ENCODE results near the gene POLR3GL.

The POLR3GL gene

DNA sequence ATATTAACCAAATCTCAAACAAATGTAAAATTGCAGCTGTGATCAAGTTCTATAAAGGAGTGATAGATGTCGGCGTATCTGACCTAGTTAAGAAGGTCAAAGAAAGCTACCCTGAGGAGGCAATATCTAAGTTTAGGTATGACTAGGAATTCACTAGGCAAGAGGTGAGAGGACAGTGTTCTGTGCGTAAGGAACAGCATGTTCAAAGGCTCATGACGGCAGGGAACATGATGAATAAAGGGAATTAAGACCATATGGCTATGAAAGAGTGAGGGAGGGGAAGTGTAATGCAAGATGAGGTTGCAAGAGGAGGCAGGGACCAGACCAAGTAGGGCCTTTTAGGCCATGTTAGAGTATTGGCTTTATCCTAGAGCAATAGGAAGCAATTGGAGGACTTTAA is 15.3 kb upstream of the POLR3GL start:
- DNase-seq (ENCODE audit: low read depth in 2 of 3, low spot score in 1 of 3), result no peak

GRCh38 chr1:145951526-145951925 is 13.0 kb upstream of the POLR3GL start:
- no peak for DNase-seq (ENCODE audit: low read depth in 2 of 3, low spot score in 1 of 3)

DNA sequence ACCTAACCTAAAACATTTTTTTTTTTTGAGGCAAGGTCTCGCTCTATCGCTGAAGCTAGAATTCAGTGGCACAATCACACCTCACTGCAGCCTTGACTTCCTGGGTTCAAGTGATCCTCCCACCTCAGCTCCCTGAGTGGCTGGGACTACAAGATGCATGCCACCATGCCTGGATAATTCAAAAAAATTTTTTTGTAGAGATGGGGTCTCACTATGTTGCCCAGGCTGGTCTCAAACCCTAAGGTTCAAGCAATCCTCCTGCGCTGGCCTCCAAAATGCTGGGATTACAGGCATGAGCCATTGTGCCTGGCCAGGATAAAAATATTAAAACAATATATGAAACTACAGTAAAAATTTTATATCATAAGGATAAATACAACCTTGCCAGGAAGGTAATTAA is 11.6 kb upstream of the POLR3GL start:
- DNase-seq (ENCODE audit: low read depth in 2 of 3, low spot score in 1 of 3), result no peak

- DNase-seq (ENCODE audit: low read depth in 2 of 3, low spot score in 1 of 3), result no peak
Observed at GRCh38 chr1:145953861-145954260, 10.6 kb upstream of the POLR3GL start.

GRCh38 chr1:145955436-145955835 is 9.1 kb upstream of the POLR3GL start:
- DNase-seq (ENCODE audit: low read depth in 2 of 3, low spot score in 1 of 3), result no peak

GRCh38 chr1:145956361-145956760 is 8.1 kb upstream of the POLR3GL start:
- no peak for DNase-seq (ENCODE audit: low read depth in 2 of 3, low spot score in 1 of 3)

- DNase-seq (ENCODE audit: low read depth in 2 of 3, low spot score in 1 of 3), result no peak
Observed at GRCh38 chr1:145956781-145957442, 7.6 kb upstream of the POLR3GL start.

GRCh38 chr1:145957443-145958319 is 6.8 kb upstream of the POLR3GL start, which contains the start of gene LIX1L:
Gene LIX1L, minus strand, starts transcription at chr1:145958017. Its CDS starts 90 bp downstream, at chr1:145957927.
- DNase-seq (ENCODE audit: low read depth in 2 of 3, low spot score in 1 of 3), result peak; percentile 90 to 94 (median 93)

GRCh38 chr1:145958734-145959133 is 5.8 kb upstream of the POLR3GL start:
- DNase-seq (ENCODE audit: low read depth in 2 of 3, low spot score in 1 of 3), result no peak

DNA sequence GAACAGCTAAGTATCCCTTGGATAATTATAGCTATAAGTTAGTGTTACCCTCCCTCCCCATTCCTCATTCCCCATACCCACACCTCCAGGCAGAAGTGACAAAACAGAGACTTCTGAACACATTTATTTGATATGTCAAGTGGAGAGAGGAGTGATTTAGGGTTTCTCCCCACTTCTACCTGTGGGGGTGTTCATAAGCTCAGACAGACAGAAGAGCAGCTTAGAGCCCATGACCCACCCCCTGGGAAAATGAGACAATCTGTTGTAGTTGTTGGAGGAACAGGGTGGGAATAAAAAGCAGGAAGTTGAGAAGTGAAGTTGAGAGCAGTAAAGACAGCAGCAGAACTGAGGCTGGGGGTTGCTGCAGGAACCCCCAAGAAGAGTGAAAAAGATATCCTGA is 5.2 kb upstream of the POLR3GL start:
- no peak for DNase-seq (ENCODE audit: low read depth in 2 of 3, low spot score in 1 of 3)

DNA sequence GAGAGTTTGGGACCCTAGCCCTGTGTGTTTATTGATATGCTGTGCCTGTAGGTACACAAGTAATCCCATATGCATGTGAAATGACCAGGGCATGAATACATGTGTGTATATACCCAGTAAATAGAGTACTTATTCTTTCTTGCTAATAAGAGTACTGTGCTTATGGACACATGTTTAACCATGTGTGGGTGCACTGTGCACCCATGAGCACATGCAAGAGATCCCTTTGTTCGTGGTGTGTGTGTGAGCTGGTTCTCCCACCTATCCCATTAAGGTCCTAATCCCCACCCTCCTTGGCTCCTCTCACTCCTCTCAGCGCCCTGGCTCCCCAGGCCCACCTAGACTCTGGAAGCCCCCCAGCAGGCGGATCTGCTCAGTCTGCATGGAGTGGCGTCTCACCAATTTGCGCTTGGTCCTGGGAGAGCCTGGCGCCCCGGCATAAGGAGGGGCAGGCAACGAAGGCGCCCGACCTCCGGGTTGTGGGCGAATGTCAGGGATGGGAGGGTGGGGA is 4.5 kb upstream of the POLR3GL start:
- DNase-seq (ENCODE audit: low read depth in 2 of 3, low spot score in 1 of 3), result no peak

DNA sequence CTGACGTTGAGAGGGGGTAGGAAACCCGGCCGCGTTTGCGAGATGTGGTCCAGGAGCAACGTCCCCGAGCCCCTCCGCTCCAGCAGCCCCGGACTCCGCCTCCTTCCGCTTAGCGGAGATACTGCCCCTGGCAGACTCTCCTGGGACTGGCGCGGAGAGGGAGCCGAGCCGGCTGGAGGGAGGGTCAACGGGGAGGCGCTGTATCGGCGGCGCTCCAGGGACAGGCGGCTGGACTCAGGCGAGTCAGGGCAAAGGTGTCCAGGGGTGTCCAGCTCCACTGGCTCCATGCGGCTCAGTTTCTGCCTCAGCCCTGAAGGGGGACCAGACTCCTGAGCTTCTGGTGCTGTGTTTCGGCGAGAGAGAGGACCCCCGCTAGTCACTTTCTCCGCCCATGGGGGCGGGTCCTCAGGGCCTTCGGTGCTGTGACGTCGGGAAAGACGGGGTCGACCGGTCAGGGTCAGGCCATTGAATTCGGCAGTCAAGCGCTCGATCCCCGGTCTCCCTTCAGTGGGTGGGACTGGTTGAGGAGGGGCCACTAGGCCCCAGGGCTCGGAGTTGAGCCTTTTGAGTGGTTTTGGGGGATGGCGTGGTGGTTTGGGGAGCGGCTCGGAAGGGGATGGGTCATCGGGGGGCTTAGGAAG is 3.9 kb upstream of the POLR3GL start:
- DNase-seq (ENCODE audit: low read depth in 2 of 3, low spot score in 1 of 3), result no peak

GRCh38 chr1:145961109-145961424 is 3.4 kb upstream of the POLR3GL start:
- DNase-seq (ENCODE audit: low read depth in 2 of 3, low spot score in 1 of 3), result no peak

DNA sequence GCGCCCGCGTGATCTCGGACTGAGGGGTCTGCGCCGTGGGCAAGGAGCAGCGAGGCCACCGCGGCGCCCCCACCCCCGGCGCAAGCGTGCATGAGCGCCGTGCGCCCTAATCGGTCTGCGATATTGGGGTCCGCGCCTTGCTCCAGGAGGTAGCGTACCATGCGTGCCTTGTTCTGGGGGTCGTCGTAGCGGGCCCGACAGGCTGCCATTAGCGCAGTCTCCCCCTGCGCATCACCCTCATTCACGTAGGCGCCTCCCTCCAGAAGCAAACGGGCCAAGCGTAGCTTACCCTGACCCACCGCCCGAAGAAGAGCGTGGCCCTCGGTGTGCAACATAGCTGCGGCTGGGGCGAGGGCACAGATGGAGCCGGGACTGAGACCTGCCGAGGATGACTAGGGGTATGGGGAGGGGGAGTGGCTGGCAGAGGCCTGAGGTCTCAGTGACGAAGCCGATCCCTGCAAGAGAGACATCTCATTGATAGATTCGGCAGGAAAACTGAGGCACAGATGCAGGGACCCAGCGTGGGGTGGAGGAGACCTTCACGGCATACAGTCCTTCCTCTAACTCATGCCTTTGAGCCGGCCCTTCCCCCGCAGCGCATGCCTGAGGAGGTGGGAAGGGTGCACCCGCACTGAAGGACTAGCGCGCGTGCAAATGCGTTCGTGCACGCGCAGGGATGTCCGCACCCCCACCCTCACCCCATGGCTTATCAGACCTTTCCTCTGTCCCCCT is 2.9 kb upstream of the POLR3GL start:
- no peak for DNase-seq (ENCODE audit: low read depth in 2 of 3, low spot score in 1 of 3)

- no peak for DNase-seq (ENCODE audit: low read depth in 2 of 3, low spot score in 1 of 3)
Observed at GRCh38 chr1:145962157-145963102, 2.1 kb upstream of the POLR3GL start.

- DNase-seq (ENCODE audit: low read depth in 2 of 3, low spot score in 1 of 3), result no peak
Observed at GRCh38 chr1:145963265-145964019, 1.0 kb upstream of the POLR3GL start.

DNA sequence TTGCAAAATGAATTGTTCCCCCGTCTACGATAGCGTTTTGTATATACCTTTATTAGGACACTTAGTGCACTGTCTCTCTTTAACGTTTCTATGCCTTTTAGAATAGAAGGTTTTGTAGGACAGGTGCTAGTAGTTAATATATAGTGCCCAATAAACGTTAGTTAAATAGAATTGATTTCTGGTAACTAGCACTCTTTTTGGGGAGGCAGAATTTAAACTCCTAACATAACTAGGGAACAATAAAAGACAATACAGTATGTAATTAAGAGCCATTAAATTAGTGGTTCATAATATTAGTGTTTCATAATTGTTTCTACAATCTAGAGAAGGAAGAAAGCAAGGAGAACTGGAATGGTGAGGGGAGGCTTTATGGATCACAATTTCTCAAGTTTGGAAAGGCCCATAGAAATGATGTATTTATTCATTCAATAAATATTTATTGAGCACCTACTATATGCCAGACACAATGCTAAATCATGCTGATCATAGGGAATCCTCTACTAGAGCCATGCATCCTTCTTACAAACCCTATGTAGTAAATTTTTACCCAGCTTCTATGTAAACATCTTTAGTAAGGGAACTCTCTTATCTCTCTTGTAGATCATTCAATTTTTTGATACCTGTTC is 742 bp downstream of the POLR3GL start:
- DNase-seq (ENCODE audit: low read depth in 2 of 3, low spot score in 1 of 3), result no peak

- no peak for DNase-seq (ENCODE audit: low read depth in 2 of 3, low spot score in 1 of 3)
Observed at GRCh38 chr1:145967288-145967687, 2.8 kb downstream of the POLR3GL start.

- no peak for DNase-seq (ENCODE audit: low read depth in 2 of 3, low spot score in 1 of 3)
Observed at GRCh38 chr1:145972580-145972979, 8.1 kb downstream of the POLR3GL start.
